Esophagus squamous epithelium (tissue), 4 donors: ENCODE results near the gene HYCC1.

Source experiments
- CTCF ChIP-seq, 6 experiments: fragments of 450-650 bp in 4 of 6; fragments of 200-600 bp in 2 of 6; sonication (generic) in 2 of 6; IDR thresholded peaks; one replicate each; pipeline ENCODE4 v1.5.1; 2016 to 2019; ENCODE audit warnings: antibody characterized with exemption in 6 of 6, mild to moderate bottlenecking in 4 of 6, moderate library complexity in 4 of 6
- POLR2A ChIP-seq, 4 donors: fragments of 450-650 bp; IDR thresholded peaks; one replicate each; pipeline ENCODE4 v1.6.1; 2017; ENCODE audit warnings: antibody characterized with exemption in 4 of 4, mild to moderate bottlenecking in 4 of 4, moderate library complexity in 3 of 4

DNA sequence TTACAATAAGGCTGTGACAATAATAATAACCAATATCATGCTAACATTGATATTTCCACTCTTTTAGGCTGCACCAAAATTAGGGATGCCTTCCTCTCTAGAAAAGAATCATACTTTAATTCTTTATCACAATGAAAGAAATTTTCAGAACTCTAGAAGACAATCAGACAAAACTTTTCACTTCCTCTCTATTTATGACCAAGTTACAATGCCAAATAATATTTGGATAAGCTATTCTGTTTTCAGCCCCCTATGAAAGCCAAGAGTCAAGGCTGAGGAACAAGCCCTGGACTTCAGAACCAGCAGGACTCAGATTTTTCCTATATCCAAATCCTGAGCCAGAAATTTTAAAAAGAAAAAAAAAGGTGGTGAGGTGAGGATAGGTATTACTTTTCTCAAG lies 4.6 kb downstream of the HYCC1 start:
- TF ChIP-seq POLR2A (IDR thresholded peaks at IDR 0.05) (no peak), CTCF (IDR thresholded peaks at IDR 0.05) (no peak)
